K562 (cell line): Measurements from ENCODE around the gene PRSS8. TPM values are rescaled to one million over a fixed set of nuclear protein-coding genes. Genes with fewer than 3 reads are reported as not detected.
A peak's percentile ranks its signal among the peaks of the same experiment; 100 is the strongest.

ENCODE experiments used
- CBFA2T2 ChIP-seq: fragments of 450-650 bp; conservative IDR thresholded peaks from 2 replicates; pipeline ENCODE4 v1.6.1; 2017; ENCODE audit warnings: mild to moderate bottlenecking
- CBFA2T3 ChIP-seq: fragments of 450-650 bp; IDR thresholded peaks from 2 replicates; pipeline ENCODE4 v1.6.1; 2017
- ERF ChIP-seq: fragments of 450-650 bp; formaldehyde crosslinking; IDR thresholded peaks from 2 replicates; pipeline ENCODE4 v1.4.0; 2020; ENCODE audit warnings: mild to moderate bottlenecking, mixed read lengths
- EZH2 ChIP-seq: IDR thresholded peaks from 2 replicates; pipeline ENCODE4 v1.6.1; 2012; ENCODE audit warnings: low read depth, mild to moderate bottlenecking, inconsistent platforms, low read length, borderline replicate concordance
- GABPB1 ChIP-seq: sonication (generic); formaldehyde crosslinking; IDR thresholded peaks from 2 replicates; pipeline ENCODE4 v1.8.0; 2022; ENCODE audit warnings: mild to moderate bottlenecking, missing genetic modification reagents
- HNRNPL ChIP-seq: fragments of 200-400 bp; formaldehyde crosslinking; IDR thresholded peaks from 2 replicates; pipeline ENCODE4 v1.6.1; 2017; ENCODE audit warnings: low read depth, mild to moderate bottlenecking, low read length
- JUND ChIP-seq, 2 experiments: IDR thresholded peaks; 2 replicates in 1 of 2; 3 replicates in 1 of 2; pipeline ENCODE4 v1.6.1; 2011; ENCODE audit warnings: borderline replicate concordance in 2 of 2, low read depth in 2 of 2, low read length in 2 of 2, improper control_type of control experiment in 1 of 2, missing biosample characterization in 1 of 2, missing genetic modification characterization in 1 of 2, missing genetic modification reagents in 1 of 2
- NR2C2 ChIP-seq, 2 experiments: fragments of 200-800 bp in 1 of 2; sonication (Bioruptor generic) in 1 of 2; sonication (generic) in 1 of 2; formaldehyde crosslinking in 1 of 2; IDR thresholded peaks; 2 replicates each; pipeline versions ENCODE4 v1.6.1 to v1.8.0; 2016 to 2022; ENCODE audit warnings: mild to moderate bottlenecking in 1 of 2, missing compliant biosample characterization in 1 of 2, missing genetic modification characterization in 1 of 2, missing genetic modification reagents in 1 of 2
- NR3C1 ChIP-seq: sonication (generic); formaldehyde crosslinking; IDR thresholded peaks from 2 replicates; pipeline ENCODE4 v1.8.1; 2022; ENCODE audit warnings: missing genetic modification reagents
- POLR2G ChIP-seq: fragments of 200-400 bp; formaldehyde crosslinking; IDR thresholded peaks from 2 replicates; pipeline ENCODE4 v1.6.1; 2017; ENCODE audit warnings: low read depth, mild to moderate bottlenecking, antibody characterized with exemption, low read length, moderate library complexity
- TARDBP ChIP-seq: fragments of 450-650 bp; IDR thresholded peaks from 2 replicates; pipeline ENCODE4 v1.6.1; 2016
- TCF7L2 ChIP-seq: fragments of 150-350 bp; IDR thresholded peaks from 2 replicates; pipeline ENCODE4 v1.6.1; 2016; ENCODE audit warnings: low read depth, mild to moderate bottlenecking, low read length, moderate library complexity
- TOE1 ChIP-seq, 2 experiments: fragments of 450-650 bp in 1 of 2; sonication (generic) in 1 of 2; formaldehyde crosslinking in 1 of 2; IDR thresholded peaks; 2 replicates each; pipeline versions ENCODE4 v1.7.1 to v1.8.0; 2016 to 2022; ENCODE audit warnings: borderline replicate concordance in 2 of 2, mild to moderate bottlenecking in 2 of 2, antibody characterized with exemption in 1 of 2, inconsistent platforms in 1 of 2, low read depth in 1 of 2, missing genetic modification reagents in 1 of 2, moderate library complexity in 1 of 2
- XRCC4 ChIP-seq: IDR thresholded peaks from one replicate; pipeline ENCODE4 v1.6.1; 2011; ENCODE audit not compliant: insufficient read depth, insufficient read length; ENCODE audit errors: extremely low read depth
- ZBTB8A ChIP-seq: fragments of 450-650 bp; IDR thresholded peaks from 2 replicates; pipeline ENCODE4 v1.6.1; 2018; ENCODE audit warnings: mild to moderate bottlenecking, moderate library complexity; ENCODE audit not compliant: partially characterized antibody
- ZNF79 ChIP-seq: fragments of 250-450 bp; sonication (Bioruptor Pico); IDR thresholded peaks from 2 replicates; pipeline ENCODE4 v1.4.0; 2020; ENCODE audit warnings: low read depth, mild to moderate bottlenecking, moderate library complexity
- polyA plus RNA-seq, 8 experiments: library from polyadenylated mRNA; depleted of rRNA in 4 of 8; stranded (reverse) in 5 of 8; unstranded in 3 of 8; fragments of >200 nt; fragmentation: Nextera tagmentation in 2 of 8; fragmentation: Illumina TruSeq in 1 of 8; extraction: Ambion mirVana in 2 of 8; extraction: Trizol in 1 of 8; gene quantifications; 2 replicates each; pipeline versions ENCODE4 v1.2.1 to v1.2.3, GENCODE V29; 2011 to 2014; ENCODE audit warnings: inconsistent platforms in 1 of 8, missing spikeins in 1 of 8
- total RNA-seq, 7 experiments: library from RNA; depleted of rRNA in 6 of 7; stranded (reverse); fragments of >200 nt in 6 of 7; fragmentation: Illumina TruSeq in 2 of 7; extraction: Trizol in 2 of 7; gene quantifications; 2 replicates each; pipeline versions ENCODE4 v1.2.1 to v1.2.3, GENCODE V29; 2011 to 2021; ENCODE audit warnings: low replicate concordance in 1 of 7
- TF ChIP-seq, protein P1 (sequence below): sonication (generic); formaldehyde crosslinking; IDR thresholded peaks from 2 replicates; pipeline ENCODE4 v1.8.1; 2023; ENCODE audit warnings: mild to moderate bottlenecking, missing genetic modification reagents, moderate library complexity
- TF ChIP-seq, protein P2 (sequence below): sonication (generic); formaldehyde crosslinking; IDR thresholded peaks from 2 replicates; pipeline ENCODE4 v1.8.0; 2022; ENCODE audit warnings: mild to moderate bottlenecking, low read depth, missing genetic modification reagents
- TF ChIP-seq, protein P3 (sequence below): fragments of 450-650 bp; IDR thresholded peaks from 2 replicates; pipeline ENCODE4 v1.6.1; 2016; ENCODE audit warnings: antibody characterized with exemption
- TF ChIP-seq, protein P4 (sequence below): sonication (generic); formaldehyde crosslinking; IDR thresholded peaks from 2 replicates; pipeline ENCODE4 v1.8.0; 2022; ENCODE audit warnings: mild to moderate bottlenecking, missing genetic modification reagents

The PRSS8 gene
- total and polyA plus RNA-seq, 9 of the 15 experiments (the other 6 are each of a cell fraction or from before 2014, with no cell fraction given), result 0.25 to 3.9 (median 1.3) TPM; not detected in 1

DNA sequence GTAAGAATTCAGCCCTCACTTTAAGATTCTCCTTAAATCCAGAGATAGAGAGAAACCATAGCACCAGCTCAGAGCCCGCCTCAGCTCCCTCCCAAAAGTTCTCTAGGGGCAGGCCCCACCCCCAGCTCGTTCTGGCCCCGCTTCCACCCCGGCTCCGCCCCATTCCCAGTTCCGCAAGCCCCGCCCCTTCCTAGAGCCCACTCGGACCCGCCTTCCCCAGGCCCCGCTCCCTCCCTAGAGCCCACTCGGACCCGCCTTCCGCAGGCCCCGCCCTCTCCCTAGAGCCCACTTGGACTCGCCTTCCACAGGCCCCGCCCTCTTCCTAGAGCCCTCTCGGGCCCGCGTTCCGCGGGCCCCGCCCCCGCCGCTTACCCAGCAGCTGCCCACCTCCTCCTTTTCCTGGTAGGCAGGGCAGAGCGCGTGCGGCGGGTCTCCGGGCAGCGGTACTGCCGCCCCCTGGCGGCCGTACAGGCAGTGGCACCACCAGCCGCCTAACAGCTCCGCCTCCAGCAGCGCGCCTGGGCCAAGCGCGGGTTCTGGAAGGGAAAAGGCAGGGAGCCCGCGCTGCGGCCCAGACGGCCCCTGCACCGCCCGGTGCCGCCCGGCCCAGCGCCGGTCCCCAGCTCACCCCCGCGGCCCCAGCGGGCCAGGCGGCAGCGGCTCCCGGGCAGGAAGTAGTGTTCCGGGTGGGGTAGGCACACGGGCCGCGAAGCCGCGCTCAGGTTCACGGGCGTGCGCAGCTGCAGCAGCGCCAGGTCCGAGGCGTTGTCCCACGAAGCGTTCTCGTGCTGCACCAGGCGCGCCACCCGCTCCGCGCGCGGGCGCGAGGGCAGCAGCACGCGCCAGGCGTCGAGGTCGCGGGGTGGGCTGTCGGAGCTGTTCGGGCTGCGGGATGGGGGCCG is 6.8 kb upstream of the PRSS8 start (continued):
- TF ChIP-seq, protein P1, sequence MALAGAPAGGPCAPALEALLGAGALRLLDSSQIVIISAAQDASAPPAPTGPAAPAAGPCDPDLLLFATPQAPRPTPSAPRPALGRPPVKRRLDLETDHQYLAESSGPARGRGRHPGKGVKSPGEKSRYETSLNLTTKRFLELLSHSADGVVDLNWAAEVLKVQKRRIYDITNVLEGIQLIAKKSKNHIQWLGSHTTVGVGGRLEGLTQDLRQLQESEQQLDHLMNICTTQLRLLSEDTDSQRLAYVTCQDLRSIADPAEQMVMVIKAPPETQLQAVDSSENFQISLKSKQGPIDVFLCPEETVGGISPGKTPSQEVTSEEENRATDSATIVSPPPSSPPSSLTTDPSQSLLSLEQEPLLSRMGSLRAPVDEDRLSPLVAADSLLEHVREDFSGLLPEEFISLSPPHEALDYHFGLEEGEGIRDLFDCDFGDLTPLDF (CRISPR knock-in tag), result 0 out of 2 replicates have a peak, but pooled peaks have one; percentile 69
- TF ChIP-seq, protein P2, sequence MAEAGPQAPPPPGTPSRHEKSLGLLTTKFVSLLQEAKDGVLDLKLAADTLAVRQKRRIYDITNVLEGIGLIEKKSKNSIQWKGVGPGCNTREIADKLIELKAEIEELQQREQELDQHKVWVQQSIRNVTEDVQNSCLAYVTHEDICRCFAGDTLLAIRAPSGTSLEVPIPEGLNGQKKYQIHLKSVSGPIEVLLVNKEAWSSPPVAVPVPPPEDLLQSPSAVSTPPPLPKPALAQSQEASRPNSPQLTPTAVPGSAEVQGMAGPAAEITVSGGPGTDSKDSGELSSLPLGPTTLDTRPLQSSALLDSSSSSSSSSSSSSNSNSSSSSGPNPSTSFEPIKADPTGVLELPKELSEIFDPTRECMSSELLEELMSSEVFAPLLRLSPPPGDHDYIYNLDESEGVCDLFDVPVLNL, result no peak
- TF ChIP-seq CBFA2T2 (no peak), HNRNPL (peak; percentile 100), TOE1 (IDR thresholded peaks at IDR 0.05; ENCODE audit: borderline replicate concordance) (peak; percentile 66; the same call in 1 of the 2 replicates), TOE1 (CRISPR knock-in tag; IDR thresholded peaks at IDR 0.05; ENCODE audit: borderline replicate concordance, low read depth) (no peak), EZH2 (no peak), POLR2G (peak; percentile 80), ERF (CRISPR knock-in tag) (0 out of 2 replicates have a peak, but pooled peaks have one; percentile 37), XRCC4 (no peak), ZNF79 (CRISPR knock-in tag) (no peak), TCF7L2 (peak; percentile 37; the same call in 1 of the 2 replicates), GABPB1 (CRISPR knock-in tag) (peak; percentile 71; the same call in 1 of the 2 replicates), ZBTB8A (no peak), JUND (IDR thresholded peaks at IDR 0.05; ENCODE audit: borderline replicate concordance, low read depth, low read length) (peak; percentile 37; the same call in 1 of the 2 replicates), JUND (tag; IDR thresholded peaks at IDR 0.05; ENCODE audit: borderline replicate concordance, low read depth, low read length) (no peak; the same call in 2 of the 3 replicates), NR3C1 (CRISPR knock-in tag) (no peak), TARDBP (peak; percentile 52; the same call in 1 of the 2 replicates), NR2C2 (CRISPR knock-in tag; IDR thresholded peaks at IDR 0.05) (no peak), NR2C2 (tag; IDR thresholded peaks at IDR 0.05) (peak; percentile 37), CBFA2T3 (no peak)
- TF ChIP-seq, protein P3, sequence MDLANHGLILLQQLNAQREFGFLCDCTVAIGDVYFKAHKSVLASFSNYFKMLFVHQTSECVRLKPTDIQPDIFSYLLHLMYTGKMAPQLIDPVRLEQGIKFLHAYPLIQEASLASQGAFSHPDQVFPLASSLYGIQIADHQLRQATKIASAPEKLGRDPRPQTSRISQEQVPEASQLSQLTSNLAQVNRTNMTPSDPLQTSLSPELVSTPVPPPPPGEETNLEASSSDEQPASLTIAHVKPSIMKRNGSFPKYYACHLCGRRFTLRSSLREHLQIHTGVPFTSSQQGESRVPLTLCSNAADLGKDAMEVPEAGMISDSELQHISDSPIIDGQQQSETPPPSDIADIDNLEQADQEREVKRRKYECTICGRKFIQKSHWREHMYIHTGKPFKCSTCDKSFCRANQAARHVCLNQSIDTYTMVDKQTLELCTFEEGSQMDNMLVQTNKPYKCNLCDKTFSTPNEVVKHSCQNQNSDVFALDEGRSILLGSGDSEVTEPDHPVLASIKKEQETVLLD, result peak; percentile 39; the same call in 1 of the 2 replicates
- TF ChIP-seq, protein P4, sequence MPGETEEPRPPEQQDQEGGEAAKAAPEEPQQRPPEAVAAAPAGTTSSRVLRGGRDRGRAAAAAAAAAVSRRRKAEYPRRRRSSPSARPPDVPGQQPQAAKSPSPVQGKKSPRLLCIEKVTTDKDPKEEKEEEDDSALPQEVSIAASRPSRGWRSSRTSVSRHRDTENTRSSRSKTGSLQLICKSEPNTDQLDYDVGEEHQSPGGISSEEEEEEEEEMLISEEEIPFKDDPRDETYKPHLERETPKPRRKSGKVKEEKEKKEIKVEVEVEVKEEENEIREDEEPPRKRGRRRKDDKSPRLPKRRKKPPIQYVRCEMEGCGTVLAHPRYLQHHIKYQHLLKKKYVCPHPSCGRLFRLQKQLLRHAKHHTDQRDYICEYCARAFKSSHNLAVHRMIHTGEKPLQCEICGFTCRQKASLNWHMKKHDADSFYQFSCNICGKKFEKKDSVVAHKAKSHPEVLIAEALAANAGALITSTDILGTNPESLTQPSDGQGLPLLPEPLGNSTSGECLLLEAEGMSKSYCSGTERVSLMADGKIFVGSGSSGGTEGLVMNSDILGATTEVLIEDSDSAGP (CRISPR knock-in tag), result no peak
